PC-3 (cell line): ENCODE measurements around the gene LGALS7B. TPM values are rescaled to one million over a fixed set of nuclear protein-coding genes. Genes with fewer than 3 reads are reported as not detected.

ENCODE experiments used
- ATAC-seq: fragments of 200-7000 bp; cut with Tn5 transposase; 2 replicates; pipeline ENCODE4 v1.9.1; 2020; ENCODE audit warnings: mild to moderate bottlenecking, moderate library complexity
- BruUV-seq: library from RNA; stranded (reverse); fragments of 400-500 nt; replicated peaks from 2 replicates; lab custom pipeline; 2021; lab: Mats Ljungman, UMichigan
- CTCF ChIA-PET: fragments of 300-600 bp; sonication (Branson Sonifier 250); formaldehyde crosslinking; loops from one replicate; lab custom pipeline; 2022; ENCODE audit warnings: antibody characterized with exemption; lab: Charles Lee
- POLR2A ChIA-PET: fragments of 300-600 bp; sonication (Branson Sonifier 250); formaldehyde crosslinking; loops from one replicate; lab custom pipeline; 2022; ENCODE audit warnings: antibody characterized with exemption; ENCODE audit not compliant: unreplicated experiment; lab: Charles Lee
- DNase-seq: peaks from one replicate; pipeline ENCODE4 v3.0.0-alpha.2; 2015
- H2AFZ ChIP-seq: fragments of 300-600 bp; sonication (generic); 2 replicates; pipeline ENCODE4 v1.6.0; 2016; ENCODE audit warnings: antibody characterized with exemption, low read length
- H3F3A ChIP-seq: fragments of 300-600 bp; sonication (generic); one replicate; pipeline ENCODE4 v1.6.0; 2017; ENCODE audit warnings: antibody characterized with exemption, low read length, control low read depth, mild to moderate bottlenecking; ENCODE audit not compliant: unreplicated experiment
- H3K27ac ChIP-seq: fragments of 300-600 bp; sonication (generic); 2 replicates; pipeline ENCODE4 v1.5.1; 2016; ENCODE audit warnings: mild to moderate bottlenecking, low read length
- H3K27me3 ChIP-seq: fragments of 300-600 bp; sonication (generic); 2 replicates; pipeline ENCODE4 v1.6.1; 2016; ENCODE audit warnings: low read length, mixed read lengths
- H3K36me3 ChIP-seq: fragments of 300-600 bp; sonication (generic); 2 replicates; pipeline ENCODE4 v1.6.1; 2016; ENCODE audit warnings: low read depth, mixed run types, low read length, mixed read lengths
- H3K4me1 ChIP-seq: fragments of 300-600 bp; sonication (generic); 2 replicates; pipeline ENCODE4 v1.5.1; 2016; ENCODE audit warnings: low read length; ENCODE audit not compliant: insufficient read depth
- H3K4me2 ChIP-seq: fragments of 300-600 bp; sonication (generic); 2 replicates; pipeline ENCODE4 v1.6.0; 2016; ENCODE audit warnings: low read length
- H3K4me3 ChIP-seq: fragments of 300-600 bp; sonication (generic); 2 replicates; pipeline ENCODE4 v1.5.1; 2016; ENCODE audit warnings: mild to moderate bottlenecking, low read length, mixed read lengths
- H3K79me2 ChIP-seq: fragments of 300-600 bp; sonication (generic); 2 replicates; pipeline ENCODE4 v1.6.1; 2017; ENCODE audit warnings: low read length, mixed read lengths
- H3K9ac ChIP-seq: fragments of 300-600 bp; sonication (generic); 2 replicates; pipeline ENCODE4 v1.6.0; 2016; ENCODE audit warnings: mild to moderate bottlenecking, low read length
- H3K9me2 ChIP-seq: fragments of 300-600 bp; sonication (generic); replicated peaks from 2 replicates; pipeline ENCODE4 v1.6.1; 2016; ENCODE audit warnings: mixed run types, low read length, mixed read lengths
- H3K9me3 ChIP-seq: fragments of 300-600 bp; sonication (generic); 2 replicates; pipeline ENCODE4 v1.6.1; 2016; ENCODE audit warnings: low read length, mixed read lengths
- H4K20me1 ChIP-seq: fragments of 300-600 bp; sonication (generic); 2 replicates; pipeline ENCODE4 v1.6.1; 2016; ENCODE audit warnings: low read length, mixed read lengths
- CTCF ChIP-seq: fragments of 300-600 bp; sonication (generic); conservative IDR thresholded peaks from 2 replicates; pipeline ENCODE4 v1.5.1; 2017; ENCODE audit warnings: antibody characterized with exemption, low read depth, mild to moderate bottlenecking, low read length
- EZH2 ChIP-seq: fragments of 300-600 bp; sonication (generic); IDR thresholded peaks from one replicate; pipeline ENCODE4 v1.6.1; 2017; ENCODE audit warnings: antibody characterized with exemption, mild to moderate bottlenecking, low read length; ENCODE audit not compliant: unreplicated experiment
- EZH2phosphoT487 ChIP-seq: fragments of 300-600 bp; sonication (generic); IDR thresholded peaks from 2 replicates; pipeline ENCODE4 v1.6.1; 2018; ENCODE audit warnings: mild to moderate bottlenecking, antibody characterized with exemption, low read length, borderline replicate concordance
- intact Hi-C: fragments of 100-400 bp; cut with micrococcal nuclease; formaldehyde crosslinking; loops from 2 replicates; pipeline ENCODE4 v1.9.0; 2023
- total RNA-seq: library from RNA; depleted of rRNA; stranded (reverse); fragments of >200 nt; gene quantifications from 2 replicates; pipeline ENCODE4 v1.2.3, GENCODE V29; 2014

Gene LGALS7B
- total RNA-seq, 1 experiment from 2014 or later = not detected

- Histone ChIP-seq H4K20me1 (no peaks in the 10 kb centered on the region), H2AFZ (no peak within 1 kb of the TSS), H3K4me1 (no peaks in the 10 kb centered on the region), H3K9me2 (no peaks in the 10 kb centered on the region), H3K9ac (no peak within 1 kb of the TSS), H3F3A (no peaks in the 10 kb centered on the region), H3K36me3 (no peaks in the 10 kb centered on the region), H3K27ac (no peak within 1 kb of the TSS), H3K27me3 (no peaks in the 10 kb centered on the region), H3K9me3 (no peaks in the 10 kb centered on the region), H3K4me2 (no peak within 1 kb of the TSS), H3K79me2 (no peaks in the 10 kb centered on the region), H3K4me3 (no peak within 1 kb of the TSS)
- ATAC-seq (no peak), DNase-seq (no peak)
- ChIA-PET CTCF (no interaction called here), POLR2A (no interaction called here)
- no TSS peak for BruUV-seq
- intact Hi-C loops = no loop called here
- no peak for TF ChIP-seq CTCF
- no peak for TF ChIP-seq EZH2
- no peak for TF ChIP-seq EZH2phosphoT487
Measured at GRCh38 chr19:38773469-38774177, 15.4 kb upstream of the LGALS7B start, which contains the start of gene LGALS7. LGALS7 (minus strand) TSS chr19:38773517; CDS start chr19:38773492, 25 bp downstream.

GRCh38 chr19:38774181-38774950, 14.6 kb upstream of the LGALS7B start:
- H3K36me3 ChIP-seq = no peaks in the 10 kb centered on the region
- no peaks in the 10 kb centered on the region for H3K79me2 ChIP-seq
- no peaks in the 10 kb centered on the region for H3K4me1 ChIP-seq
- no peaks in the 10 kb centered on the region for H3F3A ChIP-seq
- H3K27me3 ChIP-seq = no peaks in the 10 kb centered on the region
- DNase-seq (no peak), ATAC-seq (no peak)
- H3K9me2 ChIP-seq = no peaks in the 10 kb centered on the region
- no peak overlapping the region for H3K4me2 ChIP-seq
- H3K9me3 ChIP-seq = no peaks in the 10 kb centered on the region
- no peak for TF ChIP-seq EZH2
- TF ChIP-seq CTCF = no peak
- no peak for TF ChIP-seq EZH2phosphoT487
- H3K9ac ChIP-seq = no peak overlapping the region
- H3K4me3 ChIP-seq = no peak overlapping the region
- no peak overlapping the region for H3K27ac ChIP-seq
- intact Hi-C loops = no loop called here
- BruUV-seq = no TSS peak
- H4K20me1 ChIP-seq = no peaks in the 10 kb centered on the region
- CTCF ChIA-PET = no interaction called here
- POLR2A ChIA-PET = no interaction called here
- H2AFZ ChIP-seq = no peak overlapping the region

- no peak for TF ChIP-seq EZH2
- no peaks in the 10 kb centered on the region for H3K9me3 ChIP-seq
- no TSS peak for BruUV-seq
Measured at GRCh38 chr19:38778733-38779132, 10.3 kb upstream of the LGALS7B start.

More at GRCh38 chr19:38778733-38779132, 10.3 kb upstream of the LGALS7B start:
- Histone ChIP-seq H2AFZ (no peak overlapping the region), H3K9ac (no peak overlapping the region), H3K79me2 (no peaks in the 10 kb centered on the region), H3K27me3 (no peaks in the 10 kb centered on the region), H3K27ac (no peak overlapping the region), H3K4me1 (no peaks in the 10 kb centered on the region), H4K20me1 (no peaks in the 10 kb centered on the region), H3K4me3 (no peak overlapping the region), H3K4me2 (no peak overlapping the region), H3K9me2 (no peaks in the 10 kb centered on the region), H3F3A (no peaks in the 10 kb centered on the region), H3K36me3 (no peaks in the 10 kb centered on the region)
- DNase-seq = no peak
- no peak for ATAC-seq
- intact Hi-C loops = no loop called here
- ChIA-PET POLR2A (no interaction called here), CTCF (no interaction called here)
